Keratinocyte (primary cell): ENCODE data around the gene INSRR. TPM values are rescaled to one million over a fixed set of nuclear protein-coding genes. Genes with fewer than 3 reads are reported as not detected.

Source experiments
- DNase-seq: peaks from one replicate; pipeline ENCODE4 v3.0.0-alpha.2; 2011; ENCODE audit warnings: low read depth, missing footprints, low spot score
- FAIRE-seq: peaks from 2 replicates; lab custom pipeline; 2011; peaks lifted over from hg19 to GRCh38; lab: Jason Lieb, UNC
- H2AFZ ChIP-seq: 2 replicates; pipeline ENCODE4 v1.6.0; 2012; ENCODE audit warnings: low read length, control low read depth, inconsistent platforms; ENCODE audit not compliant: control insufficient read depth
- H3K27ac ChIP-seq: 2 replicates; pipeline ENCODE4 v1.5.1; 2011; ENCODE audit warnings: low read length; ENCODE audit not compliant: control insufficient read depth, insufficient read depth
- H3K27me3 ChIP-seq: 3 replicates; pipeline ENCODE4 v1.6.0; 2011; ENCODE audit warnings: low read length; ENCODE audit not compliant: control insufficient read depth, insufficient read depth; ENCODE audit errors: extremely low read depth
- H3K36me3 ChIP-seq, 2 experiments: 2 replicates in 1 of 2; 3 replicates in 1 of 2; pipeline ENCODE4 v1.5.1; 2011; ENCODE audit warnings: low read length in 2 of 2, mild to moderate bottlenecking in 1 of 2; ENCODE audit not compliant: control insufficient read depth in 2 of 2, insufficient read depth in 2 of 2; ENCODE audit errors: extremely low read depth in 1 of 2
- H3K4me1 ChIP-seq: 3 replicates; pipeline ENCODE4 v1.5.1; 2011; ENCODE audit warnings: low read length; ENCODE audit not compliant: control insufficient read depth, insufficient read depth; ENCODE audit errors: extremely low read depth
- H3K4me2 ChIP-seq: 3 replicates; pipeline ENCODE4 v1.6.0; 2011; ENCODE audit warnings: low read depth, low read length; ENCODE audit not compliant: control insufficient read depth, insufficient read depth; ENCODE audit errors: extremely low read depth
- H3K4me3 ChIP-seq, 3 experiments: fragments of 200-600 bp in 1 of 3; sonication (generic) in 1 of 3; 2 replicates in 2 of 3; 3 replicates in 1 of 3; pipeline ENCODE4 v1.5.1; 2011 to 2016; ENCODE audit warnings: low read length in 3 of 3, mild to moderate bottlenecking in 3 of 3, control low read depth in 2 of 3, inconsistent platforms in 1 of 3, low read depth in 1 of 3, mixed read lengths in 1 of 3, mixed run types in 1 of 3, moderate library complexity in 1 of 3; ENCODE audit not compliant: control insufficient read depth in 2 of 3, insufficient read depth in 2 of 3; ENCODE audit errors: extremely low read depth in 1 of 3
- H3K79me2 ChIP-seq: 2 replicates; pipeline ENCODE4 v1.6.0; 2012; ENCODE audit warnings: low read length; ENCODE audit not compliant: control insufficient read depth, insufficient read depth
- H3K9ac ChIP-seq: 3 replicates; pipeline ENCODE4 v1.6.0; 2011; ENCODE audit warnings: low read length; ENCODE audit not compliant: control insufficient read depth, insufficient read depth; ENCODE audit errors: extremely low read depth
- H3K9me1 ChIP-seq: 3 replicates; pipeline ENCODE4 v1.6.0; 2011; ENCODE audit warnings: low read length; ENCODE audit not compliant: control insufficient read depth, insufficient read depth; ENCODE audit errors: extremely low read depth
- H3K9me3 ChIP-seq: 2 replicates; pipeline ENCODE4 v1.5.1; 2012; ENCODE audit warnings: low read depth, low read length; ENCODE audit not compliant: control insufficient read depth
- H4K20me1 ChIP-seq: 3 replicates; pipeline ENCODE4 v1.6.0; 2011; ENCODE audit warnings: low read length; ENCODE audit not compliant: control insufficient read depth, insufficient read depth; ENCODE audit errors: extremely low read depth
- EZH2 ChIP-seq: IDR thresholded peaks from one replicate; pipeline ENCODE4 v1.6.1; 2012; ENCODE audit warnings: inconsistent platforms, mild to moderate bottlenecking, low read length, moderate library complexity
- dilution Hi-C: fragments of 300-500 bp; cut with MboI; formaldehyde crosslinking; loops from one replicate; pipeline ENCODE4 v1.7.0; 2020; ENCODE audit warnings: low sequenced_read_pairs; ENCODE audit not compliant: extremely low pct_ligation_motif_present
- polyA plus RNA-seq, 5 experiments: library from polyadenylated mRNA; depleted of rRNA in 3 of 5; stranded (reverse) in 3 of 5; stranded (forward) in 1 of 5; unstranded in 1 of 5; fragments of >200 nt; gene quantifications; 1 replicate in 1 of 5; 2 replicates in 3 of 5; 3 replicates in 1 of 5; pipeline versions ENCODE4 v1.2.1 to v1.2.3, GENCODE V29; 2011 to 2012; ENCODE audit warnings: missing spikeins in 2 of 5, low read depth in 1 of 5, low replicate concordance in 1 of 5
- TF ChIP-seq, protein P1 (sequence below), 3 experiments: IDR thresholded peaks in 1 of 3; conservative IDR thresholded peaks in 1 of 3; optimal IDR thresholded peaks in 1 of 3; 2 replicates in 2 of 3; 3 replicates in 1 of 3; pipeline versions ENCODE3 to v1.5.1; 2011; ENCODE audit warnings: low read length in 3 of 3, mild to moderate bottlenecking in 3 of 3, moderate library complexity in 2 of 3, control low read depth in 1 of 3, inconsistent platforms in 1 of 3; ENCODE audit not compliant: insufficient read depth in 2 of 3; ENCODE audit errors: extremely low read depth in 1 of 3

The INSRR gene
- polyA plus RNA-seq, 1 donor (not counting 4 experiments of a cell fraction or from before 2014, with no cell fraction given), result not detected

DNA sequence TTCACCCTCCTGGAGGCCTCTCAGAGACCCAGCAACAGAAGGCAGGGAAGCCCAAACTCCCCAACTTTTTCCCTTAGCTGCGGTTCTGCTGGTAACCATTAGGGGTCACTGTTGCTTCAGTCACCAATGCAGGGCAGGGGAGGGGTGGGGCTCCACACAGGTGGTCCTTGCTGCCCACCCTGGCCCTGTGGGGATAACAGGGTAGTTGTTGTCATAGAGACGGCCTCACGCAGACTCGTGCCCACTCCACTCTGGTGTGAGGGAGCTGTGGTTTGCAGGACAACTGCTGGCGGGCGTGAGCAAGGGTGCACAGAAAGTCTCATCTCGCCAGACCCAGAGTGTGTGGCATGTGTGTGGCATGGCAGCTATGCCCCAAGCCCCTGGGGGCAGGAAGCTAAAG, 19.9 kb downstream of the INSRR start:
- H3K36me3 ChIP-seq, result no peaks in the 10 kb centered on the region
- peaks cover 2% of the 10 kb centered on the region for H4K20me1 ChIP-seq
- DNase-seq (no peak), FAIRE-seq (peak; percentile 17)
- no peaks in the 10 kb centered on the region for H3K9me1 ChIP-seq
- no peaks in the 10 kb centered on the region for H3K9me3 ChIP-seq
- no peak overlapping the region for H3K9ac ChIP-seq
- peaks cover 55% of the 10 kb centered on the region for H3K27me3 ChIP-seq
- no peak overlapping the region for H3K4me3 ChIP-seq
- dilution Hi-C loops, result no loop called here
- no peaks in the 10 kb centered on the region for H3K4me1 ChIP-seq
- H3K27ac ChIP-seq, result no peak overlapping the region
- H3K79me2 ChIP-seq, result no peaks in the 10 kb centered on the region
- no peak overlapping the region for H3K4me2 ChIP-seq
- H2AFZ ChIP-seq, result no peak overlapping the region
- TF ChIP-seq, protein P1, sequence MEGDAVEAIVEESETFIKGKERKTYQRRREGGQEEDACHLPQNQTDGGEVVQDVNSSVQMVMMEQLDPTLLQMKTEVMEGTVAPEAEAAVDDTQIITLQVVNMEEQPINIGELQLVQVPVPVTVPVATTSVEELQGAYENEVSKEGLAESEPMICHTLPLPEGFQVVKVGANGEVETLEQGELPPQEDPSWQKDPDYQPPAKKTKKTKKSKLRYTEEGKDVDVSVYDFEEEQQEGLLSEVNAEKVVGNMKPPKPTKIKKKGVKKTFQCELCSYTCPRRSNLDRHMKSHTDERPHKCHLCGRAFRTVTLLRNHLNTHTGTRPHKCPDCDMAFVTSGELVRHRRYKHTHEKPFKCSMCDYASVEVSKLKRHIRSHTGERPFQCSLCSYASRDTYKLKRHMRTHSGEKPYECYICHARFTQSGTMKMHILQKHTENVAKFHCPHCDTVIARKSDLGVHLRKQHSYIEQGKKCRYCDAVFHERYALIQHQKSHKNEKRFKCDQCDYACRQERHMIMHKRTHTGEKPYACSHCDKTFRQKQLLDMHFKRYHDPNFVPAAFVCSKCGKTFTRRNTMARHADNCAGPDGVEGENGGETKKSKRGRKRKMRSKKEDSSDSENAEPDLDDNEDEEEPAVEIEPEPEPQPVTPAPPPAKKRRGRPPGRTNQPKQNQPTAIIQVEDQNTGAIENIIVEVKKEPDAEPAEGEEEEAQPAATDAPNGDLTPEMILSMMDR (optimal IDR thresholded peaks at IDR 0.05 in 1 of 3, IDR thresholded peaks at IDR 0.05 in 1 of 3, conservative IDR thresholded peaks at IDR 0.05 in 1 of 3; ENCODE audit: extremely low read depth in 1 of 3, insufficient read depth in 2 of 3, low read length in 3 of 3), result peak; percentile 86 to 92 (median 87)
- no peak for TF ChIP-seq EZH2

DNA sequence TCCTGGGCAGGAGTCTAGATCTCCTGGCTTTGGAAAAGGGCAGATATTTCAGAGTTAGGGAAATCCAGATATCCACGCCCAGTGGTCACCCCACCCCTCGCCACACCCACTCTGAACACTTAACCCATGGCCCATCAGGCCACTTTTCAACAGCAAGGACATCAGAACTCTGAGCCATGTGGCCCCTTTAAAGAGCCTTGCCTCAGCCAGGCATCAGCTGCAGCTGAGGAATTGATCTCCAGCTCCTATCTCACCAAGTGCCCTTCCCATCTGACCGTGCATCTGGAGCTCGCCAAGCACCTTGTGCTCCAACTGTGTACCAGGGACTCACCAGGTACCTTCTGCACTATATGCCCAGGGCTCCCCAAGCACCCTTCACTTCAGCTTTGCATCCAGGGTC, 22.0 kb downstream of the INSRR start:
- no peak for FAIRE-seq
- no peaks in the 10 kb centered on the region for H3K4me1 ChIP-seq
- no peak overlapping the region for H3K4me2 ChIP-seq
- H3K27ac ChIP-seq, result no peak overlapping the region
- H3K79me2 ChIP-seq, result no peaks in the 10 kb centered on the region
- DNase-seq, result no peak
- peaks cover 50% of the 10 kb centered on the region for H3K27me3 ChIP-seq
- H3K4me3 ChIP-seq, result no peak overlapping the region
- H3K9ac ChIP-seq, result no peak overlapping the region
- H3K36me3 ChIP-seq, result no peaks in the 10 kb centered on the region
- no peak for TF ChIP-seq EZH2
- H3K9me1 ChIP-seq, result no peaks in the 10 kb centered on the region
- H3K9me3 ChIP-seq, result no peaks in the 10 kb centered on the region
- H2AFZ ChIP-seq, result no peak overlapping the region
- dilution Hi-C loops, result no loop called here
- H4K20me1 ChIP-seq, result peaks cover 2% of the 10 kb centered on the region

DNA sequence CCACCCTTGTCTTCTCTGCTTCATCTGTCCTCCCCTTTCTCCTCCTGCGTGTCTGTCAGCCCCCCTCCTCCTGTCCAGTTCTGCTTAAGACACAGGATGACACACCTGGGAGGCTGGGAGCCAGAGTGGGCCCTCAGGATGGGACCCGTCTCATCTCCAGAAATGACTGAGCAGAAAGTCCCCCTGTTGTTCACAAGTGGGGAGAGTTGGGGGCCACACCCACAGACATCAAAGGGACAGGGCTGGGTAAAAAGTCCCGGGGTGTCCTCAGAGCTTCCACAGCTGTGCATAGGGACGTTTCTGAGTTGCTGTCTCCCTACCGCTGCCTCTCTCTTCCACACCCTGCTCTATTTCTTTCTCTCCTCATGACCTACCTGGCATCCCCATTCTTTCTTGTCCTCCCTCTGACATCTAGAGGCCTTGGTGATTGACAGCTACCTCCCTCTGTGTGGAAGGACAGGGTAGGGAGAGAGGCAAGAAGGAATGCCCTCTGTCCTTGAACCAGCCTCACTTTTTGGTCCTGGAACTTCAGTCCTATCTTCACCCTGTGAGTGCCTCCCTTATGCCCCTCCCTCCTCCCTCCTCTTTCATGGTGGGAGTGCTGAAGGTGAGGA, 22.8 kb downstream of the INSRR start:
- no peaks in the 10 kb centered on the region for H3K79me2 ChIP-seq
- no peak overlapping the region for H3K27ac ChIP-seq
- no peak overlapping the region for H3K9ac ChIP-seq
- no peak overlapping the region for H3K4me2 ChIP-seq
- FAIRE-seq (no peak), DNase-seq (no peak)
- H3K9me1 ChIP-seq, result no peaks in the 10 kb centered on the region
- H3K9me3 ChIP-seq, result no peaks in the 10 kb centered on the region
- no peak overlapping the region for H2AFZ ChIP-seq
- H4K20me1 ChIP-seq, result no peaks in the 10 kb centered on the region
- no peak overlapping the region for H3K4me3 ChIP-seq
- TF ChIP-seq EZH2, result no peak
- TF ChIP-seq, protein P1 (optimal IDR thresholded peaks at IDR 0.05 in 1 of 3, IDR thresholded peaks at IDR 0.05 in 1 of 3, conservative IDR thresholded peaks at IDR 0.05 in 1 of 3; ENCODE audit: extremely low read depth in 1 of 3, insufficient read depth in 2 of 3, low read length in 3 of 3), result no peak
- dilution Hi-C loops, result no loop called here
- H3K4me1 ChIP-seq, result no peaks in the 10 kb centered on the region
- H3K36me3 ChIP-seq, result no peaks in the 10 kb centered on the region
- H3K27me3 ChIP-seq, result peaks cover 50% of the 10 kb centered on the region
